ENCODE measurements around the gene DGUOK.

DNA sequence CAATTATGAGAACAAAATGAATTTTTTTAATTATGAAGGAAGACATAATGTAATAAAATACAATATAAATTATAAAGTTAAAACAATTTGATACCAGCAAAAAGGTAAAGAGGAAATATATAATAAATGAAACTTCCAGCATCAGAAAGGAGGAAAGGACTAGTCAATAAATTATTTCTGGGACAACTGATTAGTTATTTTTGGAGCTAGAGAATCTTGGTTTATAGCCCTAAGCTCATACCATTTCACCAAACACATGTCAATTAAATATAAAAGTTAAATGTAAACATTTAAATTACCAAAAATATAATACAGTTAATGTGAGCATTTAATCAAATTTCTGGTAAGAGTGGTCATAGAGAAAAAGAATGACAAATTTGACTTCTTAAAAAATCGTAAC, 21.7 kb upstream of the DGUOK start:
- TF ChIP-seq, protein P1, sequence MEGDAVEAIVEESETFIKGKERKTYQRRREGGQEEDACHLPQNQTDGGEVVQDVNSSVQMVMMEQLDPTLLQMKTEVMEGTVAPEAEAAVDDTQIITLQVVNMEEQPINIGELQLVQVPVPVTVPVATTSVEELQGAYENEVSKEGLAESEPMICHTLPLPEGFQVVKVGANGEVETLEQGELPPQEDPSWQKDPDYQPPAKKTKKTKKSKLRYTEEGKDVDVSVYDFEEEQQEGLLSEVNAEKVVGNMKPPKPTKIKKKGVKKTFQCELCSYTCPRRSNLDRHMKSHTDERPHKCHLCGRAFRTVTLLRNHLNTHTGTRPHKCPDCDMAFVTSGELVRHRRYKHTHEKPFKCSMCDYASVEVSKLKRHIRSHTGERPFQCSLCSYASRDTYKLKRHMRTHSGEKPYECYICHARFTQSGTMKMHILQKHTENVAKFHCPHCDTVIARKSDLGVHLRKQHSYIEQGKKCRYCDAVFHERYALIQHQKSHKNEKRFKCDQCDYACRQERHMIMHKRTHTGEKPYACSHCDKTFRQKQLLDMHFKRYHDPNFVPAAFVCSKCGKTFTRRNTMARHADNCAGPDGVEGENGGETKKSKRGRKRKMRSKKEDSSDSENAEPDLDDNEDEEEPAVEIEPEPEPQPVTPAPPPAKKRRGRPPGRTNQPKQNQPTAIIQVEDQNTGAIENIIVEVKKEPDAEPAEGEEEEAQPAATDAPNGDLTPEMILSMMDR (conservative IDR thresholded peaks at IDR 0.05 in 1 of 2, IDR thresholded peaks at IDR 0.05 in 1 of 2; ENCODE audit: extremely low read depth in 1 of 2, insufficient read depth in 1 of 2, low read depth in 1 of 2, low read length in 2 of 2): no peak
- no peak for TF ChIP-seq EZH2 (IDR thresholded peaks at IDR 0.05; ENCODE audit: borderline replicate concordance, low read length)

Measured in mammary epithelial cell (primary cell).